ENCODE data around the gene KLHL5. TPM values are rescaled to one million over a fixed set of nuclear protein-coding genes. Genes with fewer than 3 reads are reported as not detected.

KLHL5 gene
- total RNA-seq, 1 donor from 2014 or later = 0.75 TPM

GRCh38 chr4:39106011-39106410, 44.0 kb downstream of the KLHL5 start:
- H3K36me3 ChIP-seq = peaks cover 2 to 7% of the 10 kb centered on the region in 2 donors
- no peaks in the 10 kb centered on the region for H3K4me1 ChIP-seq
- intact Hi-C loops (cut with DNase I) = no loop called here
- H3K27ac ChIP-seq = no peak overlapping the region
- TF ChIP-seq CTCF (IDR thresholded peaks at IDR 0.05) = no peak
- no peaks in the 10 kb centered on the region for H3K9me3 ChIP-seq
- H3K27me3 ChIP-seq = no peaks in the 10 kb centered on the region
- DNase-seq (ENCODE audit: low spot score in 2 of 2) = no peak
- H3K4me3 ChIP-seq = no peak overlapping the region

DNA sequence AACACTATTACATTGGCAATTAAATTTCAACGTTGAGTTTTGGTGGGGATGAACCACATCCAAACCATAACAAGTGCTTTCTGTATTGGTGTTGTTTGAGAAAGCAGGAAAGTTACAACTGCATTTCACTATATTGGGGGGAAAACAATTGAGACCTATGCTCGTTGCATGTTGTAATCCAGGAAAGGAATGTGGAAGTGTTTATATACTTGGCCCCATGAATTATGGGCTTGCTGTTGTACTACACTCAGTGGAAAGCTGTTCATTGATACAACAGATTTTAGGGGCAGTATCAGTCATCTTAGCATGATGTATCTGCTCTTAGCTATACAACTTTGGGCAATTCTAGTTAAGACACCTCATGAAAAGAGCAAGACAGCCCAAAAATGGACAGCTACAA, 52.4 kb downstream of the KLHL5 start:
- DNase-seq (ENCODE audit: low spot score in 2 of 2) = no peak
- Histone ChIP-seq H3K36me3 (peaks cover 11 to 28% of the 10 kb centered on the region in 2 donors), H3K4me1 (no peaks in the 10 kb centered on the region), H3K4me3 (no peak overlapping the region), H3K27me3 (no peaks in the 10 kb centered on the region), H3K27ac (no peak overlapping the region), H3K9me3 (no peaks in the 10 kb centered on the region)
- intact Hi-C loops (cut with DNase I) = no loop called here
- no peak for TF ChIP-seq CTCF (IDR thresholded peaks at IDR 0.05)

DNA sequence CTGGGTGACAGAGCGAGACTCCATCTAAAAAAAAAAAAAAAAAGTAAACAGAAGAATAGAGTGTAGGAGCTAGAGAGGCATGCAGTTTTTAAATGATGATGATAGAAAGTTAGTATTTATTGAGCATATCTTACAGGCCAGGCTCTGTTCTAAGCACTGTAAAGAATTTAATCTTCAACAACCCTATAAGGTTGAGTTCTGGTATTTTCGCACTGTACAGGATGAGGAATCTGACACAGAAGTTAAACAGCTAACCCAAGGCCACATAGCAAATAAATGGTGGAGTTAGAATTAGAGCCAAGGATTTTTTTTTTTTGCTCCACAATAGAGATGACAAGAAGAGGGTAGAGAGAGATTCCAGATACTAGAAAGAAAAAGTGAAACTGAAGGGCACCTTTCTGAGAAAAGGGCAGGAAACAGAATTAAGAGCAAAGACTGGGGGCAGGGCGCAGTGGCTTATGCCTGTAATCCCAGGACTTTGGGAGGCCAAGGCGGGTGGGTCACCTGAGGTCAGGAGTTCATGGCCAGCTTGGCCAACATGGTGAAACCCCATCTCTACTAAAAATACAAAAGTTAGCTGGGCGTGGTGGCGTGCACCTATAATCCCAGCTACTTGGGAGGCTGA, 56.1 kb downstream of the KLHL5 start:
- H3K27ac ChIP-seq = no peak overlapping the region
- TF ChIP-seq CTCF (IDR thresholded peaks at IDR 0.05) = no peak
- H3K9me3 ChIP-seq = no peaks in the 10 kb centered on the region
- H3K27me3 ChIP-seq = no peaks in the 10 kb centered on the region
- H3K4me3 ChIP-seq = no peak overlapping the region
- DNase-seq (ENCODE audit: low spot score in 2 of 2) = no peak
- intact Hi-C loops (cut with DNase I) = no loop called here
- H3K36me3 ChIP-seq = peaks cover 10 to 24% of the 10 kb centered on the region in 2 donors
- no peaks in the 10 kb centered on the region for H3K4me1 ChIP-seq

GRCh38 chr4:39120418-39120817, 58.4 kb downstream of the KLHL5 start:
- TF ChIP-seq CTCF (IDR thresholded peaks at IDR 0.05) = no peak
- Histone ChIP-seq H3K4me3 (no peak overlapping the region), H3K4me1 (no peaks in the 10 kb centered on the region), H3K27me3 (no peaks in the 10 kb centered on the region), H3K27ac (no peak overlapping the region), H3K9me3 (no peaks in the 10 kb centered on the region), H3K36me3 (peaks cover 0 to 13% of the 10 kb centered on the region in 2 donors)
- no peak for DNase-seq (ENCODE audit: low spot score in 2 of 2)
- intact Hi-C loops (cut with DNase I) = no loop called here

DNA sequence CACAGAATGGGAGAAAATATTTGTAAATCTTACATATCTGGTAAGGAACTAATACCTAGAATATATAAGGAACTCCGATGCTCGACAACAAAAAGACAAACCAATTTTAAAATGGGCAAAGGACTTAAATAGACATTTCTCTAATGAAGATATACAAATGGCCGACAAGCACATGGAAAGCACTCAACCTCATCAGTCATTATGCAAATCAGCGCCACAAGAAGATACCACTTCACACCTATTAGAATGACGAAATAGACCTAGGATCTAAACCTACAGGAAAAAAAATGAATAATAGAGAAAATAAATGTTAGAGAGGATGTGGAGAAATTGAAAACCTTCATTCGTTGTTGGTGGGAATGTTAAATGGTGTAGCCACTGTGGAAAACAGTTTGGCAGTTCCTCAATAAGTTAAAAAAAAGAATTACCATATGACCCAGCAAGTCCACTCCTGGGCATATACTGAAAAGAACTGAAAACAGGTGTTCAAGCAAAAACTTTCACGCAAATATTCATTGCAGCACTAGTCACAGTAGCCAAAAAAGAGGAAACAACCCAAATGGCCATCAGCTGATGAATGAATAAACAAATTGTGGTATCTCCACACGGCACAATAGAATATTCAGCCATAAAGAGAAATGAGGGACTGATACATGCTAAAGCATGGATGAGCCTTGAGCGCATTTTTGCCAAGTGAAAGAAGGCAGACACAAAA, 63.0 kb downstream of the KLHL5 start:
- H3K4me3 ChIP-seq = no peak overlapping the region
- no peaks in the 10 kb centered on the region for H3K4me1 ChIP-seq
- no peak for DNase-seq (ENCODE audit: low spot score in 2 of 2)
- no peaks in the 10 kb centered on the region for H3K27me3 ChIP-seq
- H3K9me3 ChIP-seq = no peaks in the 10 kb centered on the region
- intact Hi-C loops (cut with DNase I) = no loop called here
- TF ChIP-seq CTCF (IDR thresholded peaks at IDR 0.05) = no peak
- no peaks in the 10 kb centered on the region for H3K36me3 ChIP-seq
- H3K27ac ChIP-seq = no peak overlapping the region
